ENCODE data around the gene RAPGEF1. TPM values are rescaled to one million over a fixed set of nuclear protein-coding genes. Genes with fewer than 3 reads are reported as not detected.
"Not testable (repeated sequence)": the region's sequence is repeated elsewhere in the genome, so short reads cannot be mapped to it uniquely, and the experiment has no call there.

Gene RAPGEF1
- total RNA-seq, 1 experiment from 2014 or later = 40.8 TPM

- no peak for DNase-seq (ENCODE audit: low spot score)
- in situ Hi-C loops (cut with HindIII; ENCODE audit: low sequenced_read_pairs) = no loop called here
Observed at GRCh38 chr9:131661568-131662288, 78.1 kb downstream of the RAPGEF1 start.

GRCh38 chr9:131660466-131661405 is 79.1 kb downstream of the RAPGEF1 start:
- no peak for DNase-seq (ENCODE audit: low spot score)
- in situ Hi-C loops (cut with HindIII; ENCODE audit: low sequenced_read_pairs) = no loop called here

DNA sequence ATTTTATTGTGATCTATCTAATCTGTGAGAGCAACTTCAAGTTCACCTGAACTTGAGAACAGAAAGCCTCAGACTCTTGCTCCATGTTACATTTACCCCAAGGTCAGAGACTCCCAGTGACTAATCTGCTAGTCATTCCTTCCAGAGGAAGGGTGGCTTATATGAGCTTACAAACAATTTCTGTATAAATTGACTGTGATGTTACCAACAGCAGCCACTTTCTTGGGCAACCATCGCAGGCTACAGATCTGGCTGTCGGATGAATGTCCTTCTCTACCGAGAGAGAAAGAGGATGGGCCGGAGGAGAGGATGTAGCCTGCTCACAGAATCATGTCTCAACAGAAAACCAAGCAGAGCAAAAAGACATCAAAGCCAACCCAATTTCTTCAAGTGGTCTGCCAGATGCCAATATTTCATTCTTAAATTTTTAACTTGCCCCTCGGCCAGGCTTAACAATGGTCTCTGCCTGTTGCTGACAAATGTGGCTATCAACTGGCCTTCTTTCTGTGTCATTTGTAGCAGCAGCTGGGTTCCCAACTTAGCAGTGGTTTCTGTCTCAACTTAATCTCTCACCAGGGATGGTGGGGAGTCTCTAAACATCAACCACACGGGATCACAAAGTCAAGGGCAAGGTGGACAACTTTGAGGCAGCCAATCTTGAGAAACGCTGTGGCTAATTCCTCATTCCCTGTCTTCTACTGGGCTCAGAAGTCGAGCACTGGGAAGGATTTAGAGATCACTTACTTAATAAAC is 81.3 kb downstream of the RAPGEF1 start:
- in situ Hi-C loops (cut with HindIII; ENCODE audit: low sequenced_read_pairs) = no loop called here
- DNase-seq (ENCODE audit: low spot score) = no peak

DNA sequence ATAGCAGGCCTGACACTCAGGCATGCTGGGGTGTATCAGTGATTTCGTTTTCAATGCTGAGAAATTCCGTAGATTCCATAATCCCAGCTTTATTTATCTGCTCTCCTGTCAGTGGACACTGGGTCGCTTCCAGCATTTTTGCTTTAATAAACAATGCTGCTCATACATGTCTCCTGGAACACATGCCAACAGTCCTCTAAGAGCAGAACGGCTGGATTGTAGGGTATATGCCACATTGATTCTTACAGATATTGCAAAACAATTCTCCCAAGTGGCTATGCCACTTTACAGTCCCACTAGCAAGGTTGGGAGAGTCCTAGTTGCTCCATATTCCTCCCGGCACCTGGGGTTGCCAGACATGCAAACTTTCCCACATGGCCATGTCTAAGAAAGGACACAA is 81.9 kb downstream of the RAPGEF1 start:
- DNase-seq (ENCODE audit: low spot score) = no peak
- in situ Hi-C loops (cut with HindIII; ENCODE audit: low sequenced_read_pairs) = no loop called here

DNA sequence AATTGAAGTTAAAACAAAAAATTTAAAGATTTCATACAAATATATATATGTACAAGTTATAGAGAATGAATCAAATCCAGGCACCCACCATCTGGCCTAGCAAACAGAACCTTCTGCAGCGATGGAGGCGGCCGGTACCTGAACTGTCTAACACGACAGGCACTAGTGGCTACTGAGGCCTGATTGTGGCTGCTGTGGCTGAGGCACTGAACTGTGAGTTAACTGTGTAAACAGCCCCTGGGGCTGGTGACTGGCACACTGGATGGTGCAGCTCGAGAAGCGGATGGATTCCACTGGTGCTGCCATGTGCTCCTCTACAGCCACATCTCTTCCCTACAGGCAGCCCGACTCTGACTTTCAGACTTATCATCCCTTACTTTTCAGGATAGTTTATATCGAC is 82.4 kb downstream of the RAPGEF1 start:
- no peak for DNase-seq (ENCODE audit: low spot score)
- in situ Hi-C loops (cut with HindIII; ENCODE audit: low sequenced_read_pairs) = no loop called here

GRCh38 chr9:131657037-131657377 is 82.9 kb downstream of the RAPGEF1 start:
- in situ Hi-C loops (cut with HindIII; ENCODE audit: low sequenced_read_pairs) = no loop called here
- DNase-seq (ENCODE audit: low spot score) = no peak

DNA sequence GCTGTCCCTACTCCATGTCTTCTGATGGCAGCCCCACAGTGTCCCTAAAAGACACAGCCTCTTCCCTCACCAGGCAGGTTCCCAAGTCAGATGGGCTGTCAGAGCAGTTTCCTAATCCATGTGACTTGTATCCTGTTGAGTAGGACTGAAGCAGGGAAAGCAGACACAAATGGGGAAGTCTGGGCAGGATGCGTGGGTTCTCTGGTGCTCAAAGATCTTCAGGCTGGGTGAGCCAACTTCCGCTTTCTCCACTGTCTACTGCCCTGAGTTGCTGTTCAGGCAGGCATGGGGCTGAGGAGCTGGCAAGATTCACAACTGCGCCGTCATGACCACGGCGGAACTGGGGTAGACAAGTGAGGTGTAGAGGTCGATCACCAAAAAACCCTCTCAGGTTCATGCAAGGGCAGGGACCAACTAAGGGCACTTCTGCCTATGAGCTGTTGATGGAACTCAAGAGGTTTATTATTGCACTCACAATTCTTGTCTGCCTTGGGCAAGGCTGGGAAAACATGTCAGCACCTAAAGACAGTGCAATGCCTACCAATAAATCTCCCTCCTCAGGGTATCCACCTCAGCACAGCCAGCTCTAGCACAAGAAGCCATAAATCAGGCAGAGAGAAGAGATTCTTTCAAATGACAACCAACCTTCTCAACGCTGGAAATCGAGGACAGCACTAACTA is 83.4 kb downstream of the RAPGEF1 start:
- in situ Hi-C loops (cut with HindIII; ENCODE audit: low sequenced_read_pairs) = no loop called here
- peak; percentile 65 for DNase-seq (ENCODE audit: low spot score)

- DNase-seq (ENCODE audit: low spot score); in situ Hi-C loops (cut with HindIII; ENCODE audit: low sequenced_read_pairs): not testable (repeated sequence)
Observed at GRCh38 chr9:131654369-131654768, 85.5 kb downstream of the RAPGEF1 start.

DNA sequence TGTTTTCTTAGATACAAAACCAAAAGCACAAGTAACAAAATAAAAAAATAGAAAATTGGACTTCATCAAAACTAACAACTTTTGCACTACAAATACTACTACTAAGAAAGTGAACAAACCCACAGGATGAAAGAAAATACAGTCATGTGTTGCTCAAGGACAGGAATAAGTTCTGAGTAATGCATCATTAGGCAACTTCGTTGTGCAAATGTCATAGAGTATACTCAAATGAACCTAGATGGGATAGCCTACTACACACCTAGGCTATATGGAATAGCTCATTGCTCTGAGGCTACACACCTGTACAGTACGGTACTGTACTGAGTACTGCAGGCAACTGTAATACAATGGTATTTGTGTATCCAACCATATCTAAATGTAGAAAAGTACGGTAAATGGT is 88.3 kb downstream of the RAPGEF1 start:
- in situ Hi-C loops (cut with HindIII; ENCODE audit: low sequenced_read_pairs) = no loop called here
- DNase-seq (ENCODE audit: low spot score) = no peak

DNA sequence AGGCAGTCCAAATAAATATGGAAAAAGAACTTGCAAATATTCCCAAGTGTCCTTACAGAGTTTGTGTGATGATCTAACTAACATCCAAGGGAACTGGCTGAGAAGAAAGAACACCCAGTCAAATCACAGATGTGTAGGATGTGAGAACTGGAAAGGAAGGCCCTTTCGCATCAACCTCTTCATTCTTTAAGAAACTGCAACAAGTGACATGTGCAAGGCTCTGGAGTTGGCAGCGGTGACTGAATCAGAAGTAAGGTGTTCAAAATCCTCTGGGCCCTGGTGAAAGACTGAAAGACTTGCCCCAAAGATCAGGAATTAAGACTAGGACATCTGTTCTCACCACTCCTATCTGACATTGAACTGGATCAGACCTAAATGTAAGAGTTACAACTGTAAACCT is 88.7 kb downstream of the RAPGEF1 start:
- in situ Hi-C loops (cut with HindIII; ENCODE audit: low sequenced_read_pairs) = no loop called here
- DNase-seq (ENCODE audit: low spot score) = no peak

DNA sequence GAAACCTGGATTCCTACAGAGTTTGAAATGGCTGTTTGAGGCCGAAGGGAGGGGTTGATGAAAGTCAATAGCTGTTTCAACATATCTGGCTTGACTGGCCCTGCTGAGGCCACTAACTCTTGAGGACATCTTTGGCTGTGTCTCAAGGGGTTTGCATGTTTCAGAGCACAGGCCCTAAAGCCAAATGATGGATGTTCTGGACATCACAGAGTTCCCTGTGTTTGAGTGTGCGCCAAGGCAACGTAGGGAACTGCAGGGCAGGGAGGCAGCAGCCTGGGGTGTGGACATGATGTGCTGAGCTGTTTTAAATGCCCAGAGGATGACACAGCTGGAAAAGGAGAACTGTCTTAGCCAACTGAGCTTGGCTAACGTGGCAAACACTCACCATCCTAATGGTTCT is 89.6 kb downstream of the RAPGEF1 start:
- in situ Hi-C loops (cut with HindIII; ENCODE audit: low sequenced_read_pairs) = no loop called here
- no peak for DNase-seq (ENCODE audit: low spot score)

- DNase-seq (ENCODE audit: low spot score) = no peak
- in situ Hi-C loops (cut with HindIII; ENCODE audit: low sequenced_read_pairs) = no loop called here
Observed at GRCh38 chr9:131649646-131650045, 90.2 kb downstream of the RAPGEF1 start.

- in situ Hi-C loops (cut with HindIII; ENCODE audit: low sequenced_read_pairs) = no loop called here
- no peak for DNase-seq (ENCODE audit: low spot score)
Observed at GRCh38 chr9:131645078-131645776, 94.6 kb downstream of the RAPGEF1 start.

- in situ Hi-C loops (cut with HindIII; ENCODE audit: low sequenced_read_pairs) = no loop called here
- no peak for DNase-seq (ENCODE audit: low spot score)
Observed at GRCh38 chr9:131642496-131643083, 97.3 kb downstream of the RAPGEF1 start.

GRCh38 chr9:131641618-131642495 is 98.0 kb downstream of the RAPGEF1 start:
- no peak for DNase-seq (ENCODE audit: low spot score)
- in situ Hi-C loops (cut with HindIII; ENCODE audit: low sequenced_read_pairs) = no loop called here

- peak; percentile 59 for DNase-seq (ENCODE audit: low spot score)
- in situ Hi-C loops (cut with HindIII; ENCODE audit: low sequenced_read_pairs) = no loop called here
Observed at GRCh38 chr9:131640438-131641137, 99.3 kb downstream of the RAPGEF1 start.

Measured in G401 (cell line).